T-helper 1 cell (primary cell): ENCODE results near the gene SLC13A3.

Experiments used
- DNase-seq, 5 donors: peaks; one replicate each; pipeline ENCODE4 v3.0.0-alpha.2; 2012 to 2020

Gene SLC13A3

DNA sequence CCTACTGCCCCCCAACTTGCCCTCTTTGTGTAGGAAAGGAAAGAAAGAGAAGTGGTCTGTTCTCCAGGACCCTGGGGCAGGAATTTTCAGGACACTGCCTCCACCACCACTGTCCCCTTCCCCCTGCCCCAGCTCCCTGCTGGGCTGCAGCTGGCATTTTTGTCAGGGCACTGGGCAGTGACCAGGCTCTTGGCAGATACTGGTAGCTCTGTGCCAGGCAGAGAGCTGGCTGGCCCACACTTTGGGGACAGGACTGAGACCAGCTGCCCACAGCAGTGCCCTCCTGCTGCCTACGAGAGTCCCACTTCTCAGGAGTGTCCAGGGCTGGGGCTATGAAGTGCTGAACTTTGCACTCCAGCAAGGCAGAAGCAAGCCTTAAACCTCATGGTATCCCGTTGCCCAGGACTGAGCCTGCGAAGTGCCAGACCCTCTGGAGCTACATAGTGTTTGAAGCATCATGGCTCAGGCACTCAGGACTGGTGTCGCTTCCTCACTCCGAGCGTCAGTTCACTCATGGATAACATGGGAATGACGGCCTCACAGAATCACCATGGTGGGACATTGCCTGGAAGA, 19.3 kb downstream of the SLC13A3 start:
- no peak for DNase-seq

DNA sequence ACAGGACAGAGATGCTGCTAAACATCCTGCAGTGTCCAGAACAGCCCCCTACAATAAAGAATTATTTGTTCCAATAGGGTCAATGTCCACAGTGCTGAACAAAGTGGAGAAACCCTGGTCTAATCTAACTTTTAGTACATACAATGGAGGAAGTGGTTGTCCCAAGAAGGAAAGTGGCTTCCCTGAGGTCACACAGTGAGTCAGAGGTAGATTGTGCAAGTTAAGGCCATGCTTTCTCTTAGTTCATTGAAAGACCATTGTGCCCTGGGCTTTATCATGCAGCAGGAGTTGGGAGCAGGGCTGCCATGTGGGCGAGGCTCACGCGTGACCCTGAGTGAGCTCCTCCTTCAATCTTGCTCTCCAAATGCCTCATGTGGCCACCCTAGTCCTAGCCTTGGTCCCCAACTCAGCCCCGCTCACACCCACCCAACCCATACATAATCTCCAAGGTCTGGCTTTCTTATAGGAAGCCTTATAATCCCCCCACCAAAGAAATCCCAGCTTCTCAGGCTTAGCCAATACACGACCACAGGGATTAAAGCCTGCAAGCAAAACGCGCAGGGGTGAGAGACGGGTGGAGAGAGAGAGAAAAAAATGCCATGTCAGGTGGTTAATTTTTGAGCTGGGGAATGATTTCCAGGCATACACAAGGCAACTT, 19.9 kb downstream of the SLC13A3 start:
- DNase-seq, result peak in 1 of 5 donors; percentile 9

DNA sequence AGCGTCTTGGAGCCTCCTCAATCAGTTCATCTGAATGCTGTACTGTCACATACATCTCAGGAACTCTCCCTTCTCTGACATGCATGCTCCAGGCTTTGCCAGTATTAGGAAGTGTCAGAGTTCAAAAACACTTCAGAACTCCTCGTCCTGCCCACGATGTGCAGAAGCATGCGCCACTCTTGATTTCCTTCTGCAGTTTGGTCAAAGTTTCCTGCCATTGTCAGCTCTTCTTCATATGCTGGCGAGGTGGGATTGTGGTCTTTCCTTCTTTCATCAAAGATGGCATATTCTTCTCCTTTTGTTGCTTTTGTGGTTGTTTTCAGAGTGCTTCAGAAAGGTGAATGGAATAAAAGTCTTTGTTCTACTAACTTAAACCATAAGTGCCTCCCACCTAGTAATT, 21.0 kb downstream of the SLC13A3 start:
- no peak for DNase-seq

DNA sequence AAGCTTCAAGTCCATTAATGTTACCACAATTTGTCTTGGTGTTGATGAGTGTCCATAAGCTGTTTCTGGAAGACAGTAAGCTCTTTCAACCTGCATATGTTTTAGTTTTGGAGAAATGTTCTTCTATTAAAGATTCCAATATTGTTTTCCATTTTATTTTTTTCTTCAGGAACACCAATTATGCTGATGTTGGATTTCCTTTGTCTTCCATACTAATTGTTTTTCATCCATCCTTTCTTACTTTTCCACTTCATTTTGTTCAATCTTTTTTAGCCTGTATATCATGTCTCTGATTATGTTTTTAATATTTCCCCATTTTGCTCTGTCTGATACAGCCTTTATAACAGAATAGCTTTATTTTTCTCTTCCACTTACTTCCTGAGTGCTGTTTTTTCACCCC, 21.9 kb downstream of the SLC13A3 start:
- no peak for DNase-seq

DNA sequence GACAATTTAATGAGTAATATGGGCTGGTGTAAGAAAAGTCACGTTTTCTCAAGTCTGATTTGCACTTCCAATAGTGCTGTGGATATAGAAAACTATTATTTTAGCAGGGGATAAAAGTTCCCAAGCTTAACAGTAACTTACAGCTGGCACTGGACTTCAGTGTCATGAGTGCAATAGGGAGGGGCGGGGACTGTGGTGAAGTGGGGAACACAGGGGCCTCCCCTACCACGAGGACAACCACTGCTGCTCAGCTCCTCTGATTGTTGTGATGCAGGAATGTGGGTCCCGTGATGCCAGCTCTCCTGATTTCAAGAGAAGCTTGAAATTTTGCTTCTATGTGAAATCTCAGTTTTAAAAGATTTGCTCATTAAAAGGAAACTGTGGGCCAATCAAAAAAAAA, 24.0 kb downstream of the SLC13A3 start:
- no peak for DNase-seq

DNA sequence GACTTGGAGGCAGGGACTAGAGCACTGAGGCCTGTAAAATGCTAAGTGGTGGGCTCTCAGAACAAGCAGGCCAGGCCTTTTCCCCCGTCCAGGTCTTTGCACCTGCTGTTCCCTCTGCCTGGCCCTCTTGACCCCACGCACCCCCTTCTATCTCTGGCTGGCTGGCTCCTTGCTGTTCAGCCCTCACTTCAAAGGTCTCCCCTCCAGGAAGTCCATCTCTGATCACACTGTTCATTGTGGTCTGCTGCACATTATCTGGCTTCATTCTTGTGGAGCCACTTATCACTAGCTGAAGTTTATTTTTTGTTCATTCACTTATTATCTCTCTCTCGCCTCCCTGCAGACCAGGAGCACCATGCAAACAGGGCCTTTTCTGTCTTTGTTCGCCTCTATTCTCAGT, 24.5 kb downstream of the SLC13A3 start:
- no peak for DNase-seq

DNA sequence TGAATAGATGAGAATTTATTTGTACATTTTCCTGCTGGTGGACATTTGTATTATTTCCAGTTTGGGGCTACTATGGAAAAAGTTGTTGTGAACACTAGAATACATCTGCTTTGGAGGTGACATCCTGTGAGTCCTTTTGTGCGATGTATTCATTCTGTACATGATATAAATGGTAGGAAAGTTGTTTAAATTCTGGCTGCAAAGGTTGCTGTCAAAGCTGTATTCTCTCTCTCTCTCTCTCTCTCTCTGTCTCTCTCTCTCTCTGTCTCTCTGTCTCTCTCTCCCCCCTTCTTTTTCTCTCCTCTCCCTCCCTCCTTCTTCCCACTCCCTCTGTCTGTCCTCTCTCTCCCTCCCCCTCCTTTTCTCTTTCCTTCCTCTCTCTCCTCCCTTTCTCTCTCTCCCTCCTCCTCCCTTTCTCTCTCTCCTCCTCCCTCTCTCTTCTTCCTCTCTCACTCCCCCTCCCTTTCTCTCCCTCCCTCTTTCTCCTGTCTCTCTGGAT, 25.3 kb downstream of the SLC13A3 start:
- no peak for DNase-seq

DNA sequence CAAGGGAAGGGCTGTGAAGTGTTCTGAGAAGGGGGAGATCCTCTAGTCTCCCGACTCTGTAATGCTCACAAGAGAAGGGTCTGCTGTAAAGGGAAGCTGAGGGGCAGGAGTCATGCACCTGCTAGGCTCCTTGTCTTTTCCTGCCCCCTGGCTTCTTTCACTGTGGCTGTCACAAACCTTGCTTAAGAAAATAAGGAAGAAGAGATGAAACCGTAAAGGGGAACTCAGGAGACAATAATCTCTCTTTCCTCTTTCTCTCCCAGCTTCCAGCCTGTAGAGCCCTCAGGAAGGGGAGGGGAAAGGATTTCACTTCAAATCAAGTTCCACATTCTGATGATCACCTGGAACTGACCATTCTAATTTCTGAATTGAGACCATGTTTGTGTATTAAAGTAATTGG, 26.3 kb downstream of the SLC13A3 start:
- DNase-seq, result no peak

DNA sequence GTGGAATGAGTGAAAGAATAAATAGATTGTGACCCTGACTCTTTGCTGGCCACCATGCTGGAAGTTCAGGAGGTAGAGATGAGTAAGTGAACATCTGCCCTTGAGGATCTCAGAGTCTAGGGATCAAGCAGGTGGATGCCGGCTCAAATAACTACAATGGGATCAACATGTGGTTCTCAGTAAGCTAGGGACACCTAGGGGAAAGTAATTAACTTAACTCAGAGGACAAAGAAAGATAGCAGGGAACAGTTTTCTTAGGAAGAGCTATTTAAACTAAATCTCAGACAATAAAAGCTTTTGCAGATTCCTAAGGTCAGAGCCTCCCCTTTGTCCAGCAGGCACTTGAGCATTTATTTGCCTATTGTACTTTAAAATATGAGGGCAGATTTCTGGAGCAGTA, 29.1 kb downstream of the SLC13A3 start:
- no peak for DNase-seq

DNA sequence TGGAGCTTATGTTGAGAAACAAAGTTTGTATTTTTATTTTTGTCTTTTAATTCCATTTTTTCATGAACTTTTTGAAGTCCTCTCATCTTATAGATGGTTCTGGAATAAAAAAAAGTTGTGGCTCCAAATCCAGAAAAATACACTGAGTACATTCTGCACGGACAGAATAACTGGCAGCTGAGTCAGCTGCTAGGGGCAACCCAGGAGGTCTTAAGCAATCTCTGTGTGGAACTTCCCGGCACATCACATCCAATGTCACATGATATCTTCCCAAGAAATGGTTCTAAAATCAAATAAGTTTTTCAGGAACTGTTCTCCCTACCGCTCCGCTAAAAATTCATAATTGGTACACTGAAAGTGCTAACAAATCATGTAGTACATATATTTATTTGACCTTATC, 29.8 kb downstream of the SLC13A3 start:
- no peak for DNase-seq

DNA sequence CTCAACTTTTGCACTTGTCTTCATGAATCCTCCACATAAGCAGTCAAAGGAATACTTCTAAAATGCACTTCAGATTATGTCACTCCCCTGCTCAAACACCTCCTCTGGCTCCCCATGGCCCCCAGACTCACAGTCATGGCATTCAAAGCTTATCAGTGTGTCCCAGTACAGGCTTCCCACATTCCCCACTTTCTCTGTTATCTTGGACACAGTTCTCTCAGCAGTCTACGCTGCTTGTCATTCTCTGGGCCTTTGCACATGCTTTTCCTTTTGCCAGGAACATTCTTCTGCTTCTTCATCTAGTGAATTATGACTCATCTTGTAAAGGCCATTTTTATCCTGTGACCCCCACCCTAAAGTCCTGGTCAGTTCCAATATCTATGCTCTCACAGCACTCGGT, 31.8 kb downstream of the SLC13A3 start:
- no peak for DNase-seq

DNA sequence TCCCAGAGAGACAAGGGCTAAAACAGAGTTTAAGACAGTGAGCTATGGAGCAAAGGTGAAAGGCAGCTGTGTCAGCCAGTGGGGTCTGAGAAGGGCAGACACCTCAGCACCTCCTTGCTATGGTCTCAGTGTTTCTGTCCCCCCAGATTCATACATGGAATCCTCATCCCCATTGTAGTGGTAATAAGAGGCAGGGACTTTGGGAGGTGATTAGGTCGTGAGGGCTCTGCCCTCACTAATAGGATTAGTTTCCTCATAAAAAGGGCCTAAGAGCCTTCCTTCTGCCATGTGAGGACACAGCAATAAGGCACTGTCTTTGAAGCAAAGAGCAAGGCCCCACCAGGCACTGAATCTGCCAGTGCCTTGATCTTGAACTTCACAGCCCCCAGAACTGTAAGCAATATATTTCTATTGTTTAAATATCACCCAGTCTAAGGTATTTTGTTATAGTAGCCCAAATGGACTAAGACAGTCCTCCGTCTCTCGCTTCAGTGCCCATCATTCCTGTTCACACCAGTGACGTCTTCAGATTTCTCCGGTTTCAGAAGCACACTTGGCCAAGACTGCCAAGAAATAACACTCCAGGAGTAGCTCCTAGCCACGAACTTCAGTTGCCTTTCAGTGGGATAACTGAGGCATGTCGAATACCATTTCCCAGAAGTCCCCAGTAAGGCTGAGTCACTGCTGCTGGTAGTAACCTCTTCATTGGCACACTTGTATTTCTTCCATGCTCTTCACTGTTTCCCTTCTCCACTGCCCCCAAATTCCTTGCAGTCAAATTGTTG, 32.8 kb downstream of the SLC13A3 start:
- DNase-seq, result no peak

DNA sequence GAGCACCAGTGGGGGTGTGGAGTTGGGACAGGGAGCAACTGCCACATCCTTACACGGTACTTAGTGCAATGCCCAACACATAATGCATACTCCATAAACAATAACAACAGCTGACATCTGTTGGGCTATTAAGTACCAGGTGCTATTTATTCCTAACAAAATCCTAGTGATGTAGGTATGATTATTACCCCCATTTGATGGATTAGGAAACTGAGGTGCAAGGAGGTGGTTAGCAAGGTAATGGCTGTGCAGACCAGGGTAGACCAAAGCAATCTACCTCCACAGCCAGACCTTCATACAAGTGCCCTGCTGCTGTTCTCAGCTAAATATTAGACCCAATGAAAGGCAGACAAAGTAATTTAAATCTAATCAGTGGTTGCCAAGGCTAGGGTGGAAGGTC, 36.8 kb downstream of the SLC13A3 start:
- DNase-seq, result no peak

DNA sequence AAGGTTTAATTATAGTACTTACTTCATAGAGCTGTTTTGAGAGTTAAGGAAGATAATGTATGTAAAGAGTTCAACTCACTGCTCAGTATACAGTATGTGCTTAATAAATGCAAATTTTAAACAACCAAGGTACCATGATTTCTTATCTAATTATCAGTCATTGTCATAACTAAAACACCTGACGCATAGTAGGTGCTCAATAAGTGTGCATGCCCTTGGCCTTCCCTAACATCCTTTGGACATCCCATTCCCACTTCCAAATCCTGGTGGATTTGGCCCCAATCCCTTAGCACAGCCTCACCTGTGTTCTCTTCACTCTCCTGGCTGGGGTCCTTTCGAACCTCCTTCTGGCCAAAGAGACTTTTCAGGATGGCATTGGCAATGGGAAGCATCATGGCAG, 41.1 kb downstream of the SLC13A3 start:
- no peak for DNase-seq

DNA sequence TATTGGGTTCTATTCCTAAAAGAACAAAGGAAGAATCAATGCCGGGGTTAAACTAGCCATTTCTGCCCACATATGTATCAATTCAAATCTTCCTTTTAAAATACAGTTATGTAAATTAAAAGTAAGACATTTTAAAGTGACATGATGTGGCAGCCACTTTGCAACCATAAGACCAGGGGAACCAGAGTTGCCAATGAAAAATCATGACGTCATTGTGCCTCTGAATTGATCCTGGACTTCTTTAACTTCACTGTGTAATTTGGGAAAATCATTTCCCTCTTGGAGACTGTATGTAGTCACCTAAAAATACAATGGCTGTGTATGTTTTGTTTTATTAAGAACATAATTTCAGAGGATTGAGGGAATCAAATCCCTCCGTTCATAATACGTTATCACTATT, 42.2 kb downstream of the SLC13A3 start:
- DNase-seq, result no peak

DNA sequence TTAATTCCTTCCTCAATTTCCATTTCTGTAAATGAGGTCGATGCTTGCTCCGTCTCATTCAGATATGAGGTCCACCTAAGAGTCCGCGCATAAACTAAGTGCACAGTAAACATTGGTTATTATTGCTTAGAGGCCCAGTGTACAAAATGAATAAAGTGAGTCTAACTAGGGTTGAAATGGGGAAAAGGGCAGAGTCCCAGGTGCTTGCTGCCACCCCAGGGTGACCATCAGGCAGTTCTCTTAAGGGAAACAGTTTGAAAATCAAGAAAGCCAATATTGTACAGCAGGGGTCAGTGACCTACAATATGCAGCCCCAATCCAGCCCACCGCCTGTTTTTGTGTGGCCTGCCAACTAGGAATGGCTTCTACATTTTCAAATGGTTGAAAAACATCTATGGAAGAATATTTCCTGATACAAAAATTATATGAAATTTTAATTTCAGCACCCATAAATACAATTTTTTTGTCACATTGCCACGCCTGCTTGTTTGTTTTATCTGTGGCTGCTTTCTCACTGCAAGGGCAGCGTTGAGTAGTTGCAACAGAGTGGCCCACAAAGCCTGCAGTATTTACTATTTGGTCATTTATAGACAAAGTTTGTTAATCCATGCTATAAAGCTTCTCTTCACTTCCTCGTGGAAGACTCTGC, 43.3 kb downstream of the SLC13A3 start:
- no peak for DNase-seq

DNA sequence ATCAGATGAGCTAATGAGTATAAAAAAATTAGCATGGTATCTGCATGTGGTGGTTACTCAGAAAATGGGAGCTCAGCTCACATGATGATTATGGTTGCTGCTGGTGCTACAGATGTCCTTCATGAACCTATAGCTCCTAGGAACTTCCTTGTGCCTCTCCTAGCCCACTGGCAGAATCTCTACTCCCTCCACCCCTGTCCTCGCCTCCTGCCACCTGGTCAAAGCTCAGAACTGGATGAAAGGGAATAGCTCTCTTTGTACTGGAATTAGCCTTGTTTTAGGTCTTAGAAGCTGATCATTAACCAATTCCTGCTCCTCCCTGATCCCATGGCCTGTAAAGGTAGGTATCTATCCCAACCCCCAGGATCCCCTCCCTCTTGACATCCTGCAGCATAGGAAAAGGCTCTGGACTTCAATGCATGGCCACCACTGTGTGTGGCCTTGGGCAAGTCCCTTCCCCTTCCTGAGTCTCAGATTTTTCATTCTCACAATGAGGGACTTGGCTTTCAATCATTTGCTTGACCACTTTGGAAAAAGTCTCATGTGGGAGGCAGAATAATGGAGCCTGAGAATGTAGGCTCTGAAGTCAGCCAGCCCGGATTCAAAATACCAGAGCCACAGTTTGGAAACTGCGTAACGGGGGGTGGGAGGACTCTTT, 43.9 kb downstream of the SLC13A3 start:
- DNase-seq, result no peak

DNA sequence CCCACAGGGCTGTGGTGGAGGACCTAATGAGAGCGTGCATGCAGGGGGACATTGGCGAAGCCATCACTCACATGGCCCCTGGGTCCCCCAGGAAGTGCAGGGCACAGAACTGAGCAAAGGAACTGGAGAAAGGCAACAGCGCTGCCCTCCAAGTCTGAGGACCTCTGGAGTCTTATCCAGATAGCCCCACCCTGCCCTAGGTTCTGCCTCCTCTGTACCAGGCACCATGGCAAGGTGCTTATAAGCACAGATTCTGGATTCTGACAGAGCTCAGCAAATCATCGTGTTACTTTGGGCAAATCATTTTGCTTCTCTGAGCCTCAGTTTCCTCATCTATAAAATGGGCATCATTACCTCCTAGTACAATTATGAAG, 44.5 kb downstream of the SLC13A3 start:
- no peak for DNase-seq

DNA sequence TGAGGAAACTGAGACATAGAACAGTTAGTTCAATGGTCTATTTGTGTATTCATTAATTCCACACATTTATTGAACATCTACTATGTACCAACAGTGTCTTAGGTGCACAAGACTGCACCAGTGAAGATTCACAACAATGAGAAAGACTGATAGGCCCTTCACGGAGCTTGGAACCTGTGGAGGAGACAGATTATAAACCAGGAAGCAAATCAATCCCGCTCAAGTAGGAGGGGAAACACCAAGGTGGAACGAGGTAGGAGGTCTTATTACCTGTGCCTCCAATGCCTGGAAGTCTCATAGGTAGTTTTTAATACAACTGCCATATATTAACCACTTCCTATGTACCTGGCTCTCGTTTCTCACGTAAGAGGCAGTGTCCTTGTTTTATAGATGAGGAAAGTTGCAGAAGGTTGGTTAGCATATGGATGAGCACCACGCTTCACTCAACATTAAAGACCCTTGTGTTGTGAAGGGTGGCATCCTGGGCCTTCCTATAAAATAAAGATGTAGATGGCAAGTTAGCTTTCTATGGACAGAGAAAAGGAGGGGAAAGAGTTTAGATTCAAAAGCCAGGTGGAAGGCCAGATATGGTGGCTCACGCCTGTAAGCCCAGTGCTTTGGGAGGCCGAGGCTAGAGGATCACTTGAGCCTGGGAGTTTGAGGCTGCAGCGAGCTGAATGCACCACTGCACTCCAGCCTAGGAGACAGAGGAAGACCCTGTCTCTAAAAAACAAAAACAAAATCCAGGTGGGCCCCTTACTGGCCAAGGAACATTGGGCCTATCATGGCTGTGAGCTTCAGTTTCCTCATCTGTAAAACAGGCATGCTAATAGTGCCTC, 45.1 kb downstream of the SLC13A3 start:
- DNase-seq, result no peak

DNA sequence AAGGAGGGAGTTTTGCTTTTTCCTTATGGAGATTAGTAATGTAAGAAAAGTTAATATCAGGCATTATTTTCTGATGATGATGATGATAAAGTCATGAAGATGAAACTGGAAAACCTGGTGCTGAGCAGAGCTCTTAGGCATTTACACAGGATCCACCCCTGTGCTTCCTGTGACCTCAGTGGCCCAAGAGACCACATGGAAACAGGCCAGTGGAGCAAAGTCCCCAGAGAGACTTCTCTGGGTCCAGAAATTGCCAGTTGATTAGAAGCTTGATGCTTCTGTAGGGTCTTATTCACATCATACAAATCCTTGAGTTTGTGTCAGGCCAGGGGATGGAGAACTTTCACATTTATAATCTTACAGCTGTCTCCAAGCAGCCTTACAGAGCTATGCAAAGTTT, 46.1 kb downstream of the SLC13A3 start:
- DNase-seq, result no peak

DNA sequence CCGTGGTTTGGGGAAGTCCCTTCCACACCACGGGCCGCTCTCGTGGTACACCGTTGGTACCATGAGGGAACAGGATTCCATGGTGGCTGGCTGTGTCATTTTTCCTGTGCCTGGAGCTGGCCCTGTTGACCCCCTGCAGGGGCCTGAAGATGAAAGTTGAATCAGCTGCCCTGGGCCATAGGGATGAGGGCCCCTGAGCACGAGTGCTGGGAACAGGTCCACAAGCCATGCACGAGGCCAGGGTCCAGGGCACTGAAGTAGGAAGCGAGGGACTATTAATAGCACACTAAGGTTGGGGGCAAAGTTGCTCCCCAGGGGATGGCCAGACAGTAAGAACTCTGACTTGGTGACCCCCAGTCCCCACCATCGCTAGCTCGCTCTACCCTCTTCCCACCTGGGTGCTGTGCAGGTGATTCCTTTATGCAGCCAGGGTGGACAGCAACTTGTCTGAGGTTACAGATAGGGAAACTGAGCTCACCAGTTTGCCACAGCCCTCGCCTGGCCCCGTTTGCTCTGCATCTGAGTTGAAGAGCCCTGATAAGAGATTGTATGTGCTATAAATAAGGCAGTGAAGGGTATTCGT, 46.6 kb downstream of the SLC13A3 start:
- DNase-seq, result no peak

DNA sequence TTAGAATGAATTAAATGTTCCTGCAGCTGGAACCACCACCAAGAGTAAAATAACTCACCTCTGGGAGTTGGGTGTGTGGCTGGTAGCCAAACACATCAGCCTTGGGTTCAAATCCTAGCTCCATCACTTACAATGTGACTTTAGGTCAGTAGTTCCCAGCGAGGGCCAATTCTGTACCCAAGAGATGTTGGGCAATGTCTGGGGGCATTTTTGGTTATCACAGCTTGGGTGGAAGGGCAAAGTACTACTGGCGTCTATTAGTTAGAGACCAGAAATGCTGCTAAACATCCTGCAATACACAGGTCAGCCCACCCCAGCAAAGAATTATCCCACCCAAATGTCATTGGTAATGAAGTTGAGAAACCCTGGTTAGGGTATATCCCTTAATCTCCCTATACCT, 48.8 kb downstream of the SLC13A3 start:
- DNase-seq, result no peak
